ENCODE results near the gene SGSM1.
"Not testable (repeated sequence)": the region's sequence is repeated elsewhere in the genome, so short reads cannot be mapped to it uniquely, and the experiment has no call there.

Gene SGSM1

GRCh38 chr22:24830205-24830979, 24.4 kb downstream of the SGSM1 start:
- TF ChIP-seq, protein P1, sequence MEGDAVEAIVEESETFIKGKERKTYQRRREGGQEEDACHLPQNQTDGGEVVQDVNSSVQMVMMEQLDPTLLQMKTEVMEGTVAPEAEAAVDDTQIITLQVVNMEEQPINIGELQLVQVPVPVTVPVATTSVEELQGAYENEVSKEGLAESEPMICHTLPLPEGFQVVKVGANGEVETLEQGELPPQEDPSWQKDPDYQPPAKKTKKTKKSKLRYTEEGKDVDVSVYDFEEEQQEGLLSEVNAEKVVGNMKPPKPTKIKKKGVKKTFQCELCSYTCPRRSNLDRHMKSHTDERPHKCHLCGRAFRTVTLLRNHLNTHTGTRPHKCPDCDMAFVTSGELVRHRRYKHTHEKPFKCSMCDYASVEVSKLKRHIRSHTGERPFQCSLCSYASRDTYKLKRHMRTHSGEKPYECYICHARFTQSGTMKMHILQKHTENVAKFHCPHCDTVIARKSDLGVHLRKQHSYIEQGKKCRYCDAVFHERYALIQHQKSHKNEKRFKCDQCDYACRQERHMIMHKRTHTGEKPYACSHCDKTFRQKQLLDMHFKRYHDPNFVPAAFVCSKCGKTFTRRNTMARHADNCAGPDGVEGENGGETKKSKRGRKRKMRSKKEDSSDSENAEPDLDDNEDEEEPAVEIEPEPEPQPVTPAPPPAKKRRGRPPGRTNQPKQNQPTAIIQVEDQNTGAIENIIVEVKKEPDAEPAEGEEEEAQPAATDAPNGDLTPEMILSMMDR (IDR thresholded peaks at IDR 0.05), result no peak
- no peak for TF ChIP-seq ZFX (IDR thresholded peaks at IDR 0.05; ENCODE audit: borderline replicate concordance)

DNA sequence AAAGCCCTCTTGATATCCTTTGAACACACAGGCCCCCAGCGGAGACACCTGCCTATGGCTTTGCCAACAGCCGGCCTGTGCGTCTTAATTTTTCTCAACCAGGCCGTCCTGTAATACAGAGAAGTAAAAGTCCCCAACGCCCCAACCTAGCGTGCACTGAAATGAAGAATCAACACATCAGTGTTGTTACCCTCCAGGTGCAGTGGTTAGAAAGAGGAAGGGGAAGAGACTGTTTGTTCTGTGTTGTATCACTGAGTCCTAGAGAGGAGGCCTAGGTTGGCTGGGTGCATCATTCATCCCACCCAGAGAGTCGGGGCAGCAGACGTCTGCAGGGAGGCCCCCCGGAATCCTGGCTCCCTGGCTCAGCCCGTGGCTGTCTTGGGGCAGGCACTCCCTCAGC, 25.7 kb downstream of the SGSM1 start:
- H3K27ac ChIP-seq, result no peak overlapping the region
- TF ChIP-seq, protein P1 (IDR thresholded peaks at IDR 0.05), result no peak
- TF ChIP-seq ZFX (IDR thresholded peaks at IDR 0.05; ENCODE audit: borderline replicate concordance), result no peak

More at GRCh38 chr22:24830205-24830979, 24.4 kb downstream of the SGSM1 start:
- no peak overlapping the region for H3K27ac ChIP-seq

DNA sequence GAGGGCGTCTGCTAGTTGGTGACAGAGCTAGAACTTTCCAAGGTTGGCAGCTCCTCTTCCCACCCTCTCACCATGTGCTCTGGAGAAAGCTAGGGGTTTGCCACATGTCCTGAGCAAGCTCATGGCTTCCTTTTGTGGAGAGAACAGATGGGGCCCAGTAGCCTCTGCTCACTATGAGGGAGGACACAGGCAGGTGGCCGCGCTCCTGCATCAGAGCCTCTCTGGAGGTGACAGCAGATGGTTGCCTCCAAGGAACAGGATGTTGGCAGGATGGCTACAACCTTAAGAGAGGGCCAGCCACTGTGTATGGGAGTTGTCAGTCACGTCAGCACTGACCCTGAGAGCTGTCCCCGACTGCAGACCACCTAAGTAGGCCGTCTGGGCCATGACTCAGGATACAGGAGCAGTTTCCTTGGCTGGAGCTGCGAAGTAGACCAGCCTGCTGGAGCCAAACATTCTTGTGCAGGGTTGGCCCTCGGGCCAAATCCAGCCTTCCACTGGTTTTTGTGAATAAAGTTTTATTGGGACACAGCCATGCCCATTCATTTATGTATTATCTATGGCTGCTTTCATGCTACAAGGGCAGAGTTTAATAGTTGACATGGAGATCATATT, 28.0 kb downstream of the SGSM1 start:
- TF ChIP-seq, protein P1 (IDR thresholded peaks at IDR 0.05), result no peak
- TF ChIP-seq ZFX (IDR thresholded peaks at IDR 0.05; ENCODE audit: borderline replicate concordance), result no peak
- H3K27ac ChIP-seq, result no peak overlapping the region

DNA sequence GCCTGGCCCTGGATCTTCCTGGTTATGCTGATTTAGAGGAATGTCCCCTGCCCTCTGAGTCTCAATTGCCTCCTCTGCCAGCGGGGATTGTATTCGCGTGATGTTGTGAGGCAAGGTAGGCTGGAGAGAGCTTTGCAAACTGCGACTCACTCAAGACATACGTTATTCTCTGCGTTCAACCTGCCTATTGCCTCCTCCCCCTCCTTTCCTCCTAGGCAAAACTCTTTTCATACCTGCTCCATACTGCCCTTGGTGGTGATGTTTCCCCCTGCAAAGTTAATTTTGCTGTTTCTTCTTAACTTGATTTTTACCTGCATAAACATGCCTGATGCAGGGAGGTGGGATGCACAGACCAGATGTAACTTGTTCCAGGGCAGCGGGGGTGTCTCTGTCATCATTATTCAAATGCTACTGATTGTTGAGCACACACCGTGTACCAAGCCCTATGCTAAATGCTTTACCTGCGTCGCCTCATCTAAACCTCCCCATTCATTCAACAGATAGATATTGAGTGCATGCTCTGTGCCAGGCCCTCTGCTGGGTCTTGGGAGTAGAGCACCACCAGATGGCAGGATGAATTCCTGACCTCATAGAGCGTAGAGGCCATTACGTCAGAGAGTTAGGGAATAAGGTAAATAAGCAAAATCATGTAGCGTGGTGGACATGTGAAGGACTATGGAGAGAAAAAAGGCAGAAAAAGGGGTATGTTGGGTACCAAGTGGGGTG, 29.0 kb downstream of the SGSM1 start:
- TF ChIP-seq ZFX (IDR thresholded peaks at IDR 0.05; ENCODE audit: borderline replicate concordance), result no peak
- TF ChIP-seq, protein P1 (IDR thresholded peaks at IDR 0.05), result peak; percentile 43

GRCh38 chr22:24836282-24836681, 30.3 kb downstream of the SGSM1 start:
- H3K27ac ChIP-seq, result no peak overlapping the region
- TF ChIP-seq ZFX (IDR thresholded peaks at IDR 0.05; ENCODE audit: borderline replicate concordance), result no peak

More for the DNA sequence above, 29.0 kb downstream of the SGSM1 start:
- H3K27ac ChIP-seq, result no peak overlapping the region

GRCh38 chr22:24837517-24837916, 31.5 kb downstream of the SGSM1 start:
- TF ChIP-seq, protein P1 (IDR thresholded peaks at IDR 0.05), result peak; percentile 32
- H3K27ac ChIP-seq, result not testable (repeated sequence)

- TF ChIP-seq, protein P1 (IDR thresholded peaks at IDR 0.05), result no peak
- no peak for TF ChIP-seq ZFX (IDR thresholded peaks at IDR 0.05; ENCODE audit: borderline replicate concordance)
- H3K27ac ChIP-seq, result no peak overlapping the region
Observed at GRCh38 chr22:24841261-24841660, 35.2 kb downstream of the SGSM1 start.
